Measurements from ENCODE around the gene HIBCH.

- TF ChIP-seq ZNF785 (CRISPR knock-in tag; IDR thresholded peaks at IDR 0.05) = no peak
- TF ChIP-seq PCBP2 (IDR thresholded peaks at IDR 0.05; ENCODE audit: low read depth, low read length, poor library complexity, severe bottlenecking) = no peak
- TF ChIP-seq, protein P1, sequence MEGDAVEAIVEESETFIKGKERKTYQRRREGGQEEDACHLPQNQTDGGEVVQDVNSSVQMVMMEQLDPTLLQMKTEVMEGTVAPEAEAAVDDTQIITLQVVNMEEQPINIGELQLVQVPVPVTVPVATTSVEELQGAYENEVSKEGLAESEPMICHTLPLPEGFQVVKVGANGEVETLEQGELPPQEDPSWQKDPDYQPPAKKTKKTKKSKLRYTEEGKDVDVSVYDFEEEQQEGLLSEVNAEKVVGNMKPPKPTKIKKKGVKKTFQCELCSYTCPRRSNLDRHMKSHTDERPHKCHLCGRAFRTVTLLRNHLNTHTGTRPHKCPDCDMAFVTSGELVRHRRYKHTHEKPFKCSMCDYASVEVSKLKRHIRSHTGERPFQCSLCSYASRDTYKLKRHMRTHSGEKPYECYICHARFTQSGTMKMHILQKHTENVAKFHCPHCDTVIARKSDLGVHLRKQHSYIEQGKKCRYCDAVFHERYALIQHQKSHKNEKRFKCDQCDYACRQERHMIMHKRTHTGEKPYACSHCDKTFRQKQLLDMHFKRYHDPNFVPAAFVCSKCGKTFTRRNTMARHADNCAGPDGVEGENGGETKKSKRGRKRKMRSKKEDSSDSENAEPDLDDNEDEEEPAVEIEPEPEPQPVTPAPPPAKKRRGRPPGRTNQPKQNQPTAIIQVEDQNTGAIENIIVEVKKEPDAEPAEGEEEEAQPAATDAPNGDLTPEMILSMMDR (IDR thresholded peaks at IDR 0.05 in 2 of 3, conservative IDR thresholded peaks at IDR 0.05 in 1 of 3; ENCODE audit: insufficient read depth in 2 of 3, low read depth in 1 of 3, low read length in 3 of 3) = no peak
- TF ChIP-seq CHAMP1 (IDR thresholded peaks at IDR 0.05) = no peak
- TF ChIP-seq MAFG (tag; conservative IDR thresholded peaks at IDR 0.05) = no peak
- TF ChIP-seq, protein P2, sequence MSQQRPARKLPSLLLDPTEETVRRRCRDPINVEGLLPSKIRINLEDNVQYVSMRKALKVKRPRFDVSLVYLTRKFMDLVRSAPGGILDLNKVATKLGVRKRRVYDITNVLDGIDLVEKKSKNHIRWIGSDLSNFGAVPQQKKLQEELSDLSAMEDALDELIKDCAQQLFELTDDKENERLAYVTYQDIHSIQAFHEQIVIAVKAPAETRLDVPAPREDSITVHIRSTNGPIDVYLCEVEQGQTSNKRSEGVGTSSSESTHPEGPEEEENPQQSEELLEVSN (IDR thresholded peaks at IDR 0.05; ENCODE audit: borderline replicate concordance in 1 of 2, extremely low read depth in 1 of 2, insufficient read depth in 1 of 2, insufficient read length in 1 of 2, low read depth in 1 of 2, low read length in 1 of 2, poor library complexity in 1 of 2, severe bottlenecking in 1 of 2) = no peak
- no peak for TF ChIP-seq TAF15 (IDR thresholded peaks at IDR 0.05; ENCODE audit: low read depth, low read length)
These were observed 141.4 kb downstream of the HIBCH start for GRCh38 chr2:190178066-190178722.

All from K562 (cell line).